Urothelium cell line (cell line): Measurements from ENCODE around the gene ADO.
A peak's percentile ranks its signal among the peaks of the same experiment; 100 is the strongest.

Experiments
- DNase-seq: peaks from one replicate; pipeline ENCODE4 v3.0.0; 2011; ENCODE audit warnings: low spot score, mixed read lengths
- FAIRE-seq: peaks from 2 replicates; lab custom pipeline; 2011; peaks lifted over from hg19 to GRCh38; lab: Jason Lieb, UNC

Gene ADO

GRCh38 chr10:62792261-62792660 lies 12.3 kb upstream of the ADO start:
- DNase-seq (no peak), FAIRE-seq (no peak)

- FAIRE-seq (no peak), DNase-seq (no peak)
Observed at GRCh38 chr10:62794306-62794705, 10.2 kb upstream of the ADO start.

GRCh38 chr10:62795100-62795499 lies 9.4 kb upstream of the ADO start:
- FAIRE-seq (no peak), DNase-seq (no peak)

- DNase-seq (no peak), FAIRE-seq (no peak)
Observed at GRCh38 chr10:62795762-62796161, 8.8 kb upstream of the ADO start.

- FAIRE-seq (no peak), DNase-seq (no peak)
Observed at GRCh38 chr10:62796896-62797295, 7.6 kb upstream of the ADO start.

- FAIRE-seq (no peak), DNase-seq (no peak)
Observed at GRCh38 chr10:62801871-62802270, 2.6 kb upstream of the ADO start.

GRCh38 chr10:62803724-62804355 lies 680 bp upstream of the ADO start:
- FAIRE-seq (peak; percentile 56), DNase-seq (no peak)

GRCh38 chr10:62805231-62806099 lies 945 bp downstream of the ADO start:
- DNase-seq: peak; percentile 71
- FAIRE-seq: peak; percentile 52

- FAIRE-seq (no peak), DNase-seq (no peak)
Observed at GRCh38 chr10:62806251-62806650, 1.7 kb downstream of the ADO start.

- DNase-seq (no peak), FAIRE-seq (no peak)
Observed at GRCh38 chr10:62810156-62810902, 5.8 kb downstream of the ADO start.

- DNase-seq (no peak), FAIRE-seq (no peak)
Observed at GRCh38 chr10:62811159-62811875, 6.8 kb downstream of the ADO start.

GRCh38 chr10:62812672-62813439 lies 8.3 kb downstream of the ADO start:
- no peak for FAIRE-seq
- no peak for DNase-seq

- FAIRE-seq (no peak), DNase-seq (no peak)
Observed at GRCh38 chr10:62813453-62813852, 8.9 kb downstream of the ADO start.

GRCh38 chr10:62813981-62814380 lies 9.5 kb downstream of the ADO start:
- DNase-seq (no peak), FAIRE-seq (no peak)

- FAIRE-seq (no peak), DNase-seq (no peak)
Observed at GRCh38 chr10:62814756-62815380, 10.3 kb downstream of the ADO start.

- DNase-seq (no peak), FAIRE-seq (no peak)
Observed at GRCh38 chr10:62815381-62816075, 11.0 kb downstream of the ADO start.

GRCh38 chr10:62816076-62816330 lies 11.5 kb downstream of the ADO start:
- FAIRE-seq: no peak

GRCh38 chr10:62816331-62817120 lies 12.0 kb downstream of the ADO start, which contains the start of gene EGR2:
Gene EGR2 (minus strand): TSS chr10:62816366. CDS start chr10:62816029, 337 bp downstream.
- DNase-seq: peak; percentile 80

More at GRCh38 chr10:62816076-62816330, 11.5 kb downstream of the ADO start:
- DNase-seq: no peak

More at GRCh38 chr10:62816331-62817120, 12.0 kb downstream of the ADO start, which contains the start of gene EGR2:
- no peak for FAIRE-seq
